ENCODE results near the gene SRSF7. TPM values are rescaled to one million over a fixed set of nuclear protein-coding genes. Genes with fewer than 3 reads are reported as not detected.

SRSF7 gene
- total RNA-seq, 1 donor from 2014 or later = 106 TPM

GRCh38 chr2:38713338-38713737, 37.8 kb downstream of the SRSF7 start:
- no peaks in the 10 kb centered on the region for H3K4me1 ChIP-seq
- intact Hi-C loops (cut with DNase I) = no loop called here
- no peak overlapping the region for H3K4me3 ChIP-seq
- no peaks in the 10 kb centered on the region for H3K27me3 ChIP-seq
- TF ChIP-seq, protein P1, sequence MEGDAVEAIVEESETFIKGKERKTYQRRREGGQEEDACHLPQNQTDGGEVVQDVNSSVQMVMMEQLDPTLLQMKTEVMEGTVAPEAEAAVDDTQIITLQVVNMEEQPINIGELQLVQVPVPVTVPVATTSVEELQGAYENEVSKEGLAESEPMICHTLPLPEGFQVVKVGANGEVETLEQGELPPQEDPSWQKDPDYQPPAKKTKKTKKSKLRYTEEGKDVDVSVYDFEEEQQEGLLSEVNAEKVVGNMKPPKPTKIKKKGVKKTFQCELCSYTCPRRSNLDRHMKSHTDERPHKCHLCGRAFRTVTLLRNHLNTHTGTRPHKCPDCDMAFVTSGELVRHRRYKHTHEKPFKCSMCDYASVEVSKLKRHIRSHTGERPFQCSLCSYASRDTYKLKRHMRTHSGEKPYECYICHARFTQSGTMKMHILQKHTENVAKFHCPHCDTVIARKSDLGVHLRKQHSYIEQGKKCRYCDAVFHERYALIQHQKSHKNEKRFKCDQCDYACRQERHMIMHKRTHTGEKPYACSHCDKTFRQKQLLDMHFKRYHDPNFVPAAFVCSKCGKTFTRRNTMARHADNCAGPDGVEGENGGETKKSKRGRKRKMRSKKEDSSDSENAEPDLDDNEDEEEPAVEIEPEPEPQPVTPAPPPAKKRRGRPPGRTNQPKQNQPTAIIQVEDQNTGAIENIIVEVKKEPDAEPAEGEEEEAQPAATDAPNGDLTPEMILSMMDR (IDR thresholded peaks at IDR 0.05) = no peak
- no peak for TF ChIP-seq POLR2A (IDR thresholded peaks at IDR 0.05)
- TF ChIP-seq POLR2AphosphoS5 (IDR thresholded peaks at IDR 0.05; ENCODE audit: insufficient read depth in 1 of 2, low read depth in 1 of 2) = no peak
- no peak overlapping the region for H3K27ac ChIP-seq
- DNase-seq (ENCODE audit: extremely low spot score in 2 of 2) = no peak
- H3K36me3 ChIP-seq = no peaks in the 10 kb centered on the region
- no peaks in the 10 kb centered on the region for H3K9me3 ChIP-seq

DNA sequence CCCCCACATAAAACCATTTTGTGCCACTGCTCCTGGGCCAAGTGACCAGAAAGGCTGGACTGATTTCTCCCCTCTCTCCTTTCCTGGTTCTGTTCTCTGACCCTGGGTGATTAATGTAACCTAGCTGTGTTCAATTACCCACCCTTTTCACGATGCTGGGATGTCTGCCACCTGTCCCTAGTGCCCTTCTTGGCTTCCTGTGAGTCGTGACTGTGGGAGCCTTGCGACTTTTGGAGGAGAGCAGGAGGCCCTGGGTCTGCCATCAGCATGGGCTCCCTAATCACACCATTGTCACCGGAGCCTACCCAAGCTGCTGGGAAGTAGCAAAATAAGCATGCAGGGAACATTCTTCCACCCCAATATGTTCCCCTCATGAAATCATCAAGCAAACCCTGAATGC, 38.3 kb downstream of the SRSF7 start:
- no peaks in the 10 kb centered on the region for H3K4me1 ChIP-seq
- intact Hi-C loops (cut with DNase I) = no loop called here
- no peaks in the 10 kb centered on the region for H3K27me3 ChIP-seq
- no peak for TF ChIP-seq POLR2AphosphoS5 (IDR thresholded peaks at IDR 0.05; ENCODE audit: insufficient read depth in 1 of 2, low read depth in 1 of 2)
- TF ChIP-seq, protein P1 (IDR thresholded peaks at IDR 0.05) = no peak
- no peak for TF ChIP-seq POLR2A (IDR thresholded peaks at IDR 0.05)
- no peak overlapping the region for H3K27ac ChIP-seq
- no peaks in the 10 kb centered on the region for H3K36me3 ChIP-seq
- no peak for DNase-seq (ENCODE audit: extremely low spot score in 2 of 2)
- no peak overlapping the region for H3K4me3 ChIP-seq
- H3K9me3 ChIP-seq = no peaks in the 10 kb centered on the region

DNA sequence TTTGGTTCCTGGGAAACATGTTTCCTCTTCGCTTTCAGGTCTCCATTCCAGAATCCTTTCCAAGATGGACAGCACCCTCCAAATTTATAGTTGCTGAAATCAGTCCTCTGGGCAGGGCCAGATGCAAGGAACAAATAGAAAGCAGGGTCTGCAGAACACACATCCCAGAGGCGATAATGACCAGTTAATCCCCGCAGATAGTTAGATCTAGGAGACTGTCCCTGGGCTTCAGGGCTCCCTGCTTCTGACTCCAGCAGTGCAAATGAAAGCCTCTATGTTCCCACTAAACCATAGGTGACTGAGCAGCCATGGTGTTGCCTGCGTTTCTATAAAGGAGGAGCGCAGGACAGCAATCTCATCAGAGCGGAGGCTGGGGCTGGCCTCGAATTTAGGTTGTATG, 38.7 kb downstream of the SRSF7 start:
- intact Hi-C loops (cut with DNase I) = no loop called here

DNA sequence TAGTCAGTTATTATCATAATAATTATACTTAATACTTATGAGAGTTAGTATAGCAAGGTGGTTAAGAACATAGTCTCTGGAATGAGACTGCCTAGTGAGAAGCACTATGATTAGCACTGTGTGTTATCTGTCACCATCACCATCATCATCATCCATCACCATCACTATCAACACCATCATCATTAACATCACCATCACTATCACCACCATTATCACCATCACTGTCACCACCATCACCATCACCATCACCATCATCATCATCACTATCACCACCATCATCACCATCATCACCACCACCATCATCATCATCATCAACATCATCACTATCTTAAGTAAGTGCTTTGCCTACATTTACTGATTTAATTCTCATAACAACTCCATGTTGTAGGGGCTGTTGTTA, 39.6 kb downstream of the SRSF7 start:
- intact Hi-C loops (cut with DNase I) = no loop called here
- Histone ChIP-seq H3K4me3 (no peak overlapping the region), H3K9me3 (no peaks in the 10 kb centered on the region), H3K4me1 (no peaks in the 10 kb centered on the region), H3K36me3 (no peaks in the 10 kb centered on the region), H3K27ac (no peak overlapping the region), H3K27me3 (no peaks in the 10 kb centered on the region)
- TF ChIP-seq POLR2A (IDR thresholded peaks at IDR 0.05) (no peak), POLR2AphosphoS5 (IDR thresholded peaks at IDR 0.05; ENCODE audit: insufficient read depth in 1 of 2, low read depth in 1 of 2) (no peak)
- TF ChIP-seq, protein P1 (IDR thresholded peaks at IDR 0.05) = no peak
- no peak for DNase-seq (ENCODE audit: extremely low spot score in 2 of 2)

More for the DNA sequence above, 38.7 kb downstream of the SRSF7 start:
- Histone ChIP-seq H3K36me3 (no peaks in the 10 kb centered on the region), H3K4me3 (no peak overlapping the region), H3K9me3 (no peaks in the 10 kb centered on the region), H3K27ac (no peak overlapping the region), H3K4me1 (no peaks in the 10 kb centered on the region), H3K27me3 (no peaks in the 10 kb centered on the region)
- TF ChIP-seq POLR2A (IDR thresholded peaks at IDR 0.05) (no peak), POLR2AphosphoS5 (IDR thresholded peaks at IDR 0.05; ENCODE audit: insufficient read depth in 1 of 2, low read depth in 1 of 2) (no peak)
- TF ChIP-seq, protein P1 (IDR thresholded peaks at IDR 0.05) = no peak
- no peak for DNase-seq (ENCODE audit: extremely low spot score in 2 of 2)

DNA sequence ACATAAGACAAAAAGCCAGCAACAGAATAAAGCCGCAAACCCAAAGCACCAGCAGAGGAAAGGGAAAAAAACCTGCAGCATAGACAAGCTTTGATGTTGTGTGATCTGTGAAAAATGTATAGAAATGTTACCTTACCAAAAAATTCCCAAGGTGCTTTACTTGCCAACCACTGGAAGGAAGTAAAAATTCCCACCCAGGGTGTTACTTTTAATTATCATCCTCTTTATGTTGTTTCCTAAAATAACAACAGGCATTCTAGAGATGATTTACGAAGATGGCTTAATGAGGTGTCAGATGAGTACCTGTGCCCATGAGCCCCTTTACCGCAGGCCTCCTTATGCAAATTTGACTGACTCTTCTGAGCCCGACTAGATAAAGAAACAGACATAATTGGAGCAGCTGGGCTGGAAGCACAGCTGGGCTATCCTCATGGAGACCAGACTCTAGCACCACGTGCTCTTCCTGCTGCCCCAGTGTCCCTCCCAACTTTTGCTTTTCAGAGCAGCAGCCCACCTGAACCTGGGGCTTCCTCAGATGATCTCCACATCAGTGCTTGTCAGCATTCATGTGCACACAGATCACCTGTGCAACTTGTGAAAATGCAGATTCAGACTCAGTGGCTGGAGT, 41.5 kb downstream of the SRSF7 start:
- DNase-seq (ENCODE audit: extremely low spot score in 2 of 2) = no peak
- Histone ChIP-seq H3K27me3 (no peaks in the 10 kb centered on the region), H3K4me1 (no peaks in the 10 kb centered on the region), H3K36me3 (no peaks in the 10 kb centered on the region), H3K27ac (no peak overlapping the region), H3K4me3 (no peak overlapping the region), H3K9me3 (no peaks in the 10 kb centered on the region)
- TF ChIP-seq POLR2A (IDR thresholded peaks at IDR 0.05) (no peak), POLR2AphosphoS5 (IDR thresholded peaks at IDR 0.05; ENCODE audit: insufficient read depth in 1 of 2, low read depth in 1 of 2) (no peak)
- TF ChIP-seq, protein P1 (IDR thresholded peaks at IDR 0.05) = no peak
- intact Hi-C loops (cut with DNase I) = no loop called here
